HepG2 (cell line): ENCODE measurements around the gene SLX4. TPM values are rescaled to one million over a fixed set of nuclear protein-coding genes. Genes with fewer than 3 reads are reported as not detected.
A peak's percentile ranks its signal among the peaks of the same experiment; 100 is the strongest.

Experiments used
- ATAD3A ChIP-seq: sonication (generic); formaldehyde crosslinking; IDR thresholded peaks from 2 replicates; pipeline ENCODE4 v1.4.0; 2020; ENCODE audit warnings: missing genetic modification reagents
- ATF7-NPFF ChIP-seq: sonication (generic); formaldehyde crosslinking; IDR thresholded peaks from 2 replicates; pipeline ENCODE4 v1.8.1; 2023; ENCODE audit warnings: mild to moderate bottlenecking, low read depth, missing genetic modification reagents, moderate library complexity
- DZIP1 ChIP-seq: sonication (generic); formaldehyde crosslinking; IDR thresholded peaks from 2 replicates; pipeline ENCODE4 v1.5.0; 2020; ENCODE audit warnings: mild to moderate bottlenecking, missing genetic modification reagents
- FOSL2 ChIP-seq: sonication (generic); formaldehyde crosslinking; IDR thresholded peaks from 2 replicates; pipeline ENCODE4 v1.4.0; 2020; ENCODE audit warnings: missing genetic modification reagents
- JUND ChIP-seq: sonication (generic); formaldehyde crosslinking; IDR thresholded peaks from 2 replicates; pipeline ENCODE4 v1.8.0; 2022; ENCODE audit warnings: mild to moderate bottlenecking, missing genetic modification reagents
- MTA1 ChIP-seq: sonication (generic); formaldehyde crosslinking; IDR thresholded peaks from 2 replicates; pipeline ENCODE4 v1.4.0; 2020; ENCODE audit warnings: missing genetic modification reagents, mild to moderate bottlenecking, borderline replicate concordance
- NR2F2 ChIP-seq: IDR thresholded peaks from 2 replicates; pipeline ENCODE4 v1.6.1; 2012; ENCODE audit warnings: low read depth, inconsistent platforms, borderline replicate concordance
- PAWR ChIP-seq: sonication (generic); formaldehyde crosslinking; IDR thresholded peaks from 2 replicates; pipeline ENCODE4 v1.4.0; 2020; ENCODE audit warnings: missing genetic modification reagents, mild to moderate bottlenecking, borderline replicate concordance
- PCBP2 ChIP-seq: fragments of 200-400 bp; formaldehyde crosslinking; optimal IDR thresholded peaks from 2 replicates; pipeline ENCODE3; 2018; ENCODE audit warnings: low read length, low read depth; ENCODE audit not compliant: poor library complexity, severe bottlenecking
- RAD21 ChIP-seq: fragments of 450-650 bp; formaldehyde crosslinking; IDR thresholded peaks from 2 replicates; pipeline ENCODE4 v1.5.0; 2020; ENCODE audit warnings: mild to moderate bottlenecking
- SNAI1 ChIP-seq: sonication (generic); formaldehyde crosslinking; IDR thresholded peaks from 2 replicates; pipeline ENCODE4 v1.5.0; 2020; ENCODE audit warnings: mild to moderate bottlenecking, missing genetic modification reagents, borderline replicate concordance
- TSC22D2 ChIP-seq: sonication (generic); formaldehyde crosslinking; IDR thresholded peaks from 2 replicates; pipeline ENCODE4 v1.5.1; 2020; ENCODE audit warnings: missing genetic modification reagents, mild to moderate bottlenecking, borderline replicate concordance
- ZBTB8A ChIP-seq: sonication (generic); formaldehyde crosslinking; IDR thresholded peaks from 2 replicates; pipeline ENCODE4 v1.4.0; 2020; ENCODE audit warnings: mild to moderate bottlenecking, low read depth, missing genetic modification reagents, borderline replicate concordance
- ZFP91 ChIP-seq: sonication (generic); formaldehyde crosslinking; IDR thresholded peaks from 2 replicates; pipeline ENCODE4 v1.9.0; 2022; ENCODE audit warnings: missing genetic modification reagents, mild to moderate bottlenecking, borderline replicate concordance
- ZMYM4 ChIP-seq: sonication (generic); formaldehyde crosslinking; IDR thresholded peaks from 2 replicates; pipeline ENCODE4 v1.8.1; 2023; ENCODE audit warnings: mild to moderate bottlenecking, missing genetic modification reagents
- ZNF431 ChIP-seq: sonication (generic); formaldehyde crosslinking; IDR thresholded peaks from 2 replicates; pipeline ENCODE4 v1.9.0; 2022; ENCODE audit warnings: missing genetic modification reagents, low read depth, mild to moderate bottlenecking, borderline replicate concordance
- ZNF501 ChIP-seq: sonication (generic); formaldehyde crosslinking; IDR thresholded peaks from 2 replicates; pipeline ENCODE4 v1.5.1; 2020; ENCODE audit warnings: mild to moderate bottlenecking, moderate library complexity, missing genetic modification reagents
- ZNF512 ChIP-seq: sonication (generic); formaldehyde crosslinking; IDR thresholded peaks from 2 replicates; pipeline ENCODE4 v1.4.0; 2020; ENCODE audit warnings: mild to moderate bottlenecking, missing genetic modification reagents
- ZNF772 ChIP-seq: sonication (generic); formaldehyde crosslinking; IDR thresholded peaks from 2 replicates; pipeline ENCODE4 v1.5.0; 2020; ENCODE audit warnings: mild to moderate bottlenecking, missing genetic modification reagents
- ZNF891 ChIP-seq: sonication (generic); formaldehyde crosslinking; IDR thresholded peaks from 2 replicates; pipeline ENCODE4 v1.5.0; 2020; ENCODE audit warnings: mild to moderate bottlenecking, missing genetic modification reagents
- polyA plus RNA-seq, 8 experiments: library from polyadenylated mRNA; depleted of rRNA in 3 of 8; stranded (reverse) in 7 of 8; unstranded in 1 of 8; fragments of >200 nt; fragmentation: Illumina TruSeq in 4 of 8; extraction: Trizol in 4 of 8; gene quantifications; 2 replicates each; pipeline versions ENCODE4 v1.2.1 to v1.2.3, GENCODE V29; 2011 to 2016; ENCODE audit warnings: low read depth in 4 of 8, missing spikeins in 1 of 8, mixed read lengths in 1 of 8; ENCODE audit not compliant: insufficient read depth in 1 of 8
- total RNA-seq, 5 experiments: library from RNA; depleted of rRNA; stranded (reverse); fragments of >200 nt; fragmentation: Illumina TruSeq; extraction: Trizol; gene quantifications; 2 replicates each; pipeline ENCODE4 v1.2.3, GENCODE V29; 2016; ENCODE audit warnings: low read depth in 1 of 5
- TF ChIP-seq, protein P1 (sequence below): sonication (generic); formaldehyde crosslinking; IDR thresholded peaks from 2 replicates; pipeline ENCODE4 v1.4.0; 2020; ENCODE audit warnings: missing genetic modification reagents

The SLX4 gene
- total and polyA plus RNA-seq, 2 of the 13 experiments (the other 11 are each of a cell fraction or from before 2014, with no cell fraction given), result 1.1 to 3.6 TPM

GRCh38 chr16:3654249-3654991 is 43.0 kb upstream of the SLX4 start, which contains the start of gene DNASE1 (continued):
- TF ChIP-seq ATF7-NPFF, result no peak
- peak; percentile 79 for TF ChIP-seq RAD21 (CRISPR knock-in tag)
- no peak for TF ChIP-seq ZBTB8A
- no peak for TF ChIP-seq SNAI1 (CRISPR knock-in tag)
- no peak for TF ChIP-seq ZNF501 (CRISPR knock-in tag)
- TF ChIP-seq ZNF512, result no peak
- no peak for TF ChIP-seq PCBP2
- no peak for TF ChIP-seq TSC22D2 (CRISPR knock-in tag)
- no peak for TF ChIP-seq ZNF431
- peak; percentile 70; the same call in 1 of the 2 replicates for TF ChIP-seq NR2F2
- peak; percentile 77; the same call in 1 of the 2 replicates for TF ChIP-seq MTA1 (CRISPR knock-in tag)
- 0 out of 2 replicates have a peak, but pooled peaks have one; percentile 31 for TF ChIP-seq ZNF772 (CRISPR knock-in tag)
- TF ChIP-seq DZIP1 (CRISPR knock-in tag), result no peak
- peak; percentile 79; the same call in 1 of the 2 replicates for TF ChIP-seq ZNF891 (CRISPR knock-in tag)
- TF ChIP-seq, protein P1, sequence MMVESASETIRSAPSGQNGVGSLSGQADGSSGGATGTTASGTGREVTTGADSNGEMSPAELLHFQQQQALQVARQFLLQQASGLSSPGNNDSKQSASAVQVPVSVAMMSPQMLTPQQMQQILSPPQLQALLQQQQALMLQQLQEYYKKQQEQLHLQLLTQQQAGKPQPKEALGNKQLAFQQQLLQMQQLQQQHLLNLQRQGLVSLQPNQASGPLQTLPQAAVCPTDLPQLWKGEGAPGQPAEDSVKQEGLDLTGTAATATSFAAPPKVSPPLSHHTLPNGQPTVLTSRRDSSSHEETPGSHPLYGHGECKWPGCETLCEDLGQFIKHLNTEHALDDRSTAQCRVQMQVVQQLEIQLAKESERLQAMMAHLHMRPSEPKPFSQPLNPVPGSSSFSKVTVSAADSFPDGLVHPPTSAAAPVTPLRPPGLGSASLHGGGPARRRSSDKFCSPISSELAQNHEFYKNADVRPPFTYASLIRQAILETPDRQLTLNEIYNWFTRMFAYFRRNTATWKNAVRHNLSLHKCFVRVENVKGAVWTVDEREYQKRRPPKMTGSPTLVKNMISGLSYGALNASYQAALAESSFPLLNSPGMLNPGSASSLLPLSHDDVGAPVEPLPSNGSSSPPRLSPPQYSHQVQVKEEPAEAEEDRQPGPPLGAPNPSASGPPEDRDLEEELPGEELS, result 0 out of 2 replicates have a peak, but pooled peaks have one; percentile 34
- no peak for TF ChIP-seq JUND (CRISPR knock-in tag)
- TF ChIP-seq ZFP91 (CRISPR knock-in tag), result peak; percentile 69; the same call in 1 of the 2 replicates
- TF ChIP-seq FOSL2 (CRISPR knock-in tag), result peak; percentile 72
- TF ChIP-seq ATAD3A (CRISPR knock-in tag), result no peak
- TF ChIP-seq ZMYM4 (CRISPR knock-in tag), result peak; percentile 60; the same call in 1 of the 2 replicates
- no peak for TF ChIP-seq PAWR (CRISPR knock-in tag)
